Gastroesophageal sphincter (tissue), 4 donors: ENCODE results near the gene HIVEP3. TPM values are rescaled to one million over a fixed set of nuclear protein-coding genes. Genes with fewer than 3 reads are reported as not detected.

ENCODE experiments used
- ATAC-seq: fragments of 150-250 bp; one replicate; pipeline ENCODE4 v1.9.1; 2016; ENCODE audit warnings: mild to moderate bottlenecking, moderate library complexity
- H3K27ac ChIP-seq, 4 donors: fragments of 200-600 bp; sonication (generic) in 3 of 4; 1 replicate in 3 of 4; 2 replicates in 1 of 4; pipeline ENCODE4 v1.5.1; 2016 to 2019
- H3K27me3 ChIP-seq: fragments of 200-600 bp; sonication (generic); one replicate; pipeline ENCODE4 v1.5.1; 2019
- H3K36me3 ChIP-seq, 2 donors: fragments of 200-600 bp; sonication (generic); one replicate each; pipeline ENCODE4 v1.5.1; 2019; ENCODE audit warnings: control low read depth in 1 of 2
- H3K4me1 ChIP-seq, 3 donors: fragments of 200-600 bp; sonication (generic); 1 replicate in 2 of 3; 2 replicates in 1 of 3; pipeline ENCODE4 v1.5.1; 2016 to 2019; ENCODE audit warnings: control low read depth in 2 of 3
- H3K4me3 ChIP-seq, 2 donors: fragments of 200-600 bp; sonication (generic); one replicate each; pipeline ENCODE4 v1.5.1; 2019; ENCODE audit warnings: mild to moderate bottlenecking in 1 of 2, moderate library complexity in 1 of 2
- H3K9me3 ChIP-seq, 3 donors: fragments of 200-600 bp; sonication (generic); one replicate each; pipeline ENCODE4 v1.5.1; 2017 to 2019; ENCODE audit warnings: control low read depth in 2 of 3
- CTCF ChIP-seq, 4 experiments: fragments of 200-600 bp in 2 of 4; fragments of 450-650 bp in 2 of 4; sonication (generic) in 1 of 4; IDR thresholded peaks; one replicate each; pipeline ENCODE4 v1.5.1; 2017 to 2019; ENCODE audit warnings: antibody characterized with exemption in 4 of 4, mild to moderate bottlenecking in 2 of 4, moderate library complexity in 2 of 4
- EP300 ChIP-seq: sonication (generic); formaldehyde crosslinking; IDR thresholded peaks from one replicate; pipeline ENCODE4 v1.6.1; 2017; ENCODE audit warnings: antibody characterized with exemption, mild to moderate bottlenecking
- POLR2A ChIP-seq, 2 donors: fragments of 450-650 bp; IDR thresholded peaks; one replicate each; pipeline ENCODE4 v1.6.1; 2017; ENCODE audit warnings: antibody characterized with exemption in 2 of 2, mild to moderate bottlenecking in 2 of 2, moderate library complexity in 1 of 2
- POLR2AphosphoS5 ChIP-seq: sonication (generic); formaldehyde crosslinking; IDR thresholded peaks from one replicate; pipeline ENCODE4 v1.6.1; 2017; ENCODE audit warnings: antibody characterized with exemption
- WGBS, 2 donors: methylation state at CpG; one replicate each; pipeline ENCODE4 v1.1.5; 2018; ENCODE audit warnings: low coverage in 1 of 2; 5-methylcytosine and 5-hydroxymethylcytosine counted together
- total RNA-seq, 4 donors: library from RNA; depleted of rRNA; stranded (reverse); fragments of >200 nt; gene quantifications; one replicate each; pipeline ENCODE4 v1.1.0, GENCODE V29; 2016

HIVEP3 gene
- total RNA-seq, 4 donors from 2014 or later: 1.9 to 3.8 (median 2.8) TPM

- WGBS, 2 donors: 73 to 100% methylated on average over 1 to 8 of the region's 10 CpGs
- H3K9me3 ChIP-seq: no peaks in the 10 kb centered on the region
- H3K27me3 ChIP-seq: no peaks in the 10 kb centered on the region
- H3K4me3 ChIP-seq: no peak overlapping the region
- no peaks in the 10 kb centered on the region for H3K36me3 ChIP-seq
- TF ChIP-seq POLR2AphosphoS5 (no peak), POLR2A (IDR thresholded peaks at IDR 0.05) (no peak), CTCF (IDR thresholded peaks at IDR 0.05) (no peak), EP300 (no peak)
- H3K27ac ChIP-seq: no peak overlapping the region
- H3K4me1 ChIP-seq: no peaks in the 10 kb centered on the region
- ATAC-seq: no peak
Measured at GRCh38 chr1:41523071-41523470, 395.7 kb downstream of the HIVEP3 start.

GRCh38 chr1:41521766-41522165, 397.0 kb downstream of the HIVEP3 start:
- H3K9me3 ChIP-seq: no peaks in the 10 kb centered on the region
- H3K36me3 ChIP-seq: no peaks in the 10 kb centered on the region
- H3K27ac ChIP-seq: no peak overlapping the region
- WGBS, 2 donors: 87 to 100% methylated on average over 1 to 3 of the region's 12 CpGs
- no peak overlapping the region for H3K4me3 ChIP-seq
- ATAC-seq: no peak
- no peaks in the 10 kb centered on the region for H3K27me3 ChIP-seq
- H3K4me1 ChIP-seq: peaks cover 0 to 5% (median 0%) of the 10 kb centered on the region in 3 donors
- TF ChIP-seq POLR2AphosphoS5 (no peak), EP300 (no peak), POLR2A (IDR thresholded peaks at IDR 0.05) (no peak), CTCF (IDR thresholded peaks at IDR 0.05) (no peak)

- no CpG with 5 or more reads among the region's 15 CpGs for WGBS, 2 donors
- no peaks in the 10 kb centered on the region for H3K9me3 ChIP-seq
- H3K27ac ChIP-seq: no peak overlapping the region
- H3K4me3 ChIP-seq: no peak overlapping the region
- no peaks in the 10 kb centered on the region for H3K27me3 ChIP-seq
- TF ChIP-seq EP300: no peak
- no peak for TF ChIP-seq POLR2AphosphoS5
- TF ChIP-seq POLR2A (IDR thresholded peaks at IDR 0.05): no peak
- TF ChIP-seq CTCF (IDR thresholded peaks at IDR 0.05): no peak
- no peak for ATAC-seq
- peaks cover 0 to 11% (median 2%) of the 10 kb centered on the region in 3 donors for H3K4me1 ChIP-seq
- H3K36me3 ChIP-seq: no peaks in the 10 kb centered on the region
Measured at GRCh38 chr1:41520951-41521752, 397.6 kb downstream of the HIVEP3 start.

GRCh38 chr1:41519667-41520066, 399.1 kb downstream of the HIVEP3 start:
- no peaks in the 10 kb centered on the region for H3K9me3 ChIP-seq
- H3K27me3 ChIP-seq: no peaks in the 10 kb centered on the region
- ATAC-seq: no peak
- TF ChIP-seq POLR2A (IDR thresholded peaks at IDR 0.05): no peak
- TF ChIP-seq CTCF (IDR thresholded peaks at IDR 0.05): no peak
- TF ChIP-seq POLR2AphosphoS5: no peak
- TF ChIP-seq EP300: no peak
- WGBS, 2 donors: 92 to 98% methylated on average over 4 of the region's 5 CpGs
- H3K27ac ChIP-seq: no peak overlapping the region
- H3K4me1 ChIP-seq: peaks cover 0 to 25% (median 7%) of the 10 kb centered on the region in 3 donors
- H3K4me3 ChIP-seq: no peak overlapping the region
- no peaks in the 10 kb centered on the region for H3K36me3 ChIP-seq

GRCh38 chr1:41518471-41518870, 400.3 kb downstream of the HIVEP3 start:
- no peak overlapping the region for H3K27ac ChIP-seq
- WGBS, 2 donors: 93 to 100% methylated on average over 1 to 3 of the region's 5 CpGs

More at GRCh38 chr1:41518471-41518870, 400.3 kb downstream of the HIVEP3 start:
- no peak overlapping the region for H3K4me3 ChIP-seq
- TF ChIP-seq EP300 (no peak), POLR2A (IDR thresholded peaks at IDR 0.05) (no peak), POLR2AphosphoS5 (no peak)
- peaks cover 0 to 25% (median 7%) of the 10 kb centered on the region in 3 donors for H3K4me1 ChIP-seq
- ATAC-seq: no peak
- no peaks in the 10 kb centered on the region for H3K9me3 ChIP-seq
- H3K27me3 ChIP-seq: no peaks in the 10 kb centered on the region
- H3K36me3 ChIP-seq: no peaks in the 10 kb centered on the region
